ACHN (cell line): Measurements from ENCODE around the gene SLC5A2.
"Not testable (repeated sequence)": the region's sequence is repeated elsewhere in the genome, so short reads cannot be mapped to it uniquely, and the experiment has no call there.

Source experiments
- DNase-seq: peaks from one replicate; pipeline ENCODE4 v3.0.0-alpha.2; 2015
- in situ Hi-C: cut with HindIII; loops from 2 replicates; pipeline ENCODE4 v1.10.0; 2017; ENCODE audit warnings: low sequenced_read_pairs, low pct_ligation_motif_present, low pct_unique_long_range_greater_than_20kb

SLC5A2 gene

DNA sequence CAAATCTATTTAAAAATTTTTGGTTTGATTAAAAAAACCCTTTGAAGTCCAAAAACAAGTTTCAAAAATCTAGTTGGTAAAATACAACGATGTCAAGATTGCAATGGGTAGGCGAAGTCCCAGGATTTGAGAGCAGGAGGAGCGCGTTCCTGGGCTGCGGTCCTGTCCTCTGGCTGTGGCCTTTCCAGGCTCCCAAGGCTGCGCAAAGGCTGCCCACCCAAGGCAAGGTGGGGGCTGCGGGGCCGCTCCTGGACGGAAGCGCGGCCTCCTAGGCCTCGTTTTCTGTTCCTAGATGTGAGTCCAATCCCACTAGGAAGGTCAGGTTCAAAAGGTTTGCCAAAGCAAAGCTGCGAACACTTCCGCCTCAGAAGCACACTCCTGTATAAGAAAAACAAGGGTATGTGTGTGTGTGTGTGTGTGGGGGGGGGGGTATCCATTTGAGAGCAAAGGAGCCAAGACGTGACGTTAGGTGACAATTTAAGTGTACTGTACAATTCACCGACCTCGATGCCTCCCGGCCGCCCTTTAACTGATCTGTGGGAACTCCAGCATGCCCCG is 54.0 kb downstream of the SLC5A2 start:
- in situ Hi-C loops, result no loop called here
- no peak for DNase-seq

DNA sequence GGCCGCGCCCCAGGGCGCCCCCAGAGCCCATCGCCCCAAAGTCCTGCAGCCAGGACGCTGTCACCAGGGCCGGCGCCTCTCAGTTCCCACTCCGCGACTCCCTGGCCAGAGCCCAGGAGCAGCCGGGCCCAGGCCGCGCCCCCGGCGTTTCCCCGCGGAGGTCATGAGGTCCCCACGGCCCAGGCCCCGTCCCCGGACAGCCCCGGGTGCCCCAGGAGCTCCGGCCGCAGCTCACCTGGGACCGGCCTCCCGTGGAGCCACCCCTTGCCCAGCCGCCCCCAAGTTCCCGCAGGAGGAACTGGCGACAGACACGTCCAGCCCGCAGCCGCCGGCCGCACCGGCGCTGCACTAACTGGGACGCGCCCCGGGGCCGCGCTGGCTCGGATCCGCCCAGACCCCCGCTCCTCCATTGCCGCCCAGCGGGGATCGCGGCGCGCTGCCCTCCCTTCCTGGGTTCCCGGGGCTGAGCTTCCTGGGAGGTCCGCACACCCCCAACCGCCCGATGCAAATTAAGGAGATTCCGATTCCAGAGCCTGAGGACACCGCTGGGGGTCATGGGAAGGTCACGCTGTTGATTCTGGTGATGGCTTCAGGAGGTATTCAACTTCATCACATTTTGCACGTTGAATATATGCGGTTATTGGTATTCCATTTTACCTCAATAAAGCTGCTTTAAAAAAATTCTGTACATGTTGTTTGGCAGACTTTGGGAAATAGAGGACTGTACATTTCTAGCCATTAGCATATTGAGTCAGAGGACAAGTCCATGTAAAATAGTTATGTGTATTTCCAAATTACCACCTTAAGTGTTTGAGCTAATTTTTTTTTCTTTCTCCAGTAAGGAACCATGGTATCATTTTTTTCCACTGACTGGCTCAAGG is 54.7 kb downstream of the SLC5A2 start:
- in situ Hi-C loops, result no loop called here
- no peak for DNase-seq

DNA sequence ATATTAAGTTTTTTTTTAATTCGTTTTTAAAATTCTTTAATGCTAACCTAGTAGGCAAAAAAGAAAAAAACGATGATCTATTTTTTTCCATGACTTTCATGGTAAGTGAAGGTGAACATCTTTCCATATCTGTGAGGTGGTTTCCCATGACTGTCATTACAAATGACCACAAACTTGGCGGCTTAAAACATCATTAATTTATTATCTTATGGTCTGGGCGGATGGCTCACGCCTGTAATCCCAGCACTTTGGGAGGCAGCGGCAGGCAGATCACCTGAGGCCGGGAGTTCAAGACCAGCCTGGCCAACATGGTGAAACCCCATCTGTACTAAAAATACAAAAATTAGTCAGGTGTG is 55.3 kb downstream of the SLC5A2 start:
- in situ Hi-C loops, result not testable (repeated sequence)

DNA sequence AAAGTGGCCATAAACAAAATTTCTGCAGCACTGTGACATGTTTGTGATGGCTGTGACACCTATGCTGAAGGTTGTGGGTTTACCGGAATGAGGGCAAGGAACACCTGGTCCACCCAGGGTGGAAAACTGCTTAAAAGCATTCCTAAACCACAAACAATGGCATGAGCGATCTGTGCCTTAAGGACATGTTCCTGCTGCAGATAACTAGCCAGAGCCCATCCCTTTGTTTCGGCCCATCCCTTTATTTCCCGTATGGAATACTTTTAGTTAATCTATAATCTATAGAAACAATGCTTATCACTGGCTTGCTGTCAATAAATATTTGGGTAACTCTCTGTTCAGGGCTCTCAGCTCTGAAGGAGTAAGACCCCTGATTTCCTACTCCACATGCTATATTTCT is 56.8 kb downstream of the SLC5A2 start:
- DNase-seq, in situ Hi-C loops: not testable (repeated sequence)

More for the DNA sequence above, 55.3 kb downstream of the SLC5A2 start:
- DNase-seq, result not testable (repeated sequence)
